Skeletal muscle satellite cell (primary cell): ENCODE data around the gene GJB3.

Source experiments
- H3K27me3 ChIP-seq: 2 replicates; pipeline ENCODE4 v1.7.0; 2013; ENCODE audit warnings: low read length; ENCODE audit not compliant: control insufficient read depth, insufficient read depth
- H3K36me3 ChIP-seq: 2 replicates; pipeline ENCODE4 v1.7.0; 2013; ENCODE audit warnings: mild to moderate bottlenecking, control low read depth, low read length; ENCODE audit not compliant: insufficient read depth
- H3K4me1 ChIP-seq: 2 replicates; pipeline ENCODE4 v1.7.0; 2013; ENCODE audit warnings: low read length; ENCODE audit not compliant: control insufficient read depth, insufficient read depth
- H3K4me2 ChIP-seq: 2 replicates; pipeline ENCODE4 v1.7.0; 2013; ENCODE audit warnings: mild to moderate bottlenecking, low read length
- H3K4me3 ChIP-seq: 2 replicates; pipeline ENCODE4 v1.7.0; 2013; ENCODE audit warnings: low read length
- H3K9ac ChIP-seq: 2 replicates; pipeline ENCODE4 v1.7.0; 2013; ENCODE audit warnings: mild to moderate bottlenecking, low read depth, low read length, moderate library complexity
- H3K9me3 ChIP-seq: replicated peaks from 2 replicates; pipeline ENCODE4 v1.7.0; 2013; ENCODE audit warnings: mild to moderate bottlenecking, control low read depth, low read length

GJB3 gene

GRCh38 chr1:34790985-34791384 lies 10.0 kb downstream of the GJB3 start:
- H3K27me3 ChIP-seq = peaks cover 26% of the 10 kb centered on the region

DNA sequence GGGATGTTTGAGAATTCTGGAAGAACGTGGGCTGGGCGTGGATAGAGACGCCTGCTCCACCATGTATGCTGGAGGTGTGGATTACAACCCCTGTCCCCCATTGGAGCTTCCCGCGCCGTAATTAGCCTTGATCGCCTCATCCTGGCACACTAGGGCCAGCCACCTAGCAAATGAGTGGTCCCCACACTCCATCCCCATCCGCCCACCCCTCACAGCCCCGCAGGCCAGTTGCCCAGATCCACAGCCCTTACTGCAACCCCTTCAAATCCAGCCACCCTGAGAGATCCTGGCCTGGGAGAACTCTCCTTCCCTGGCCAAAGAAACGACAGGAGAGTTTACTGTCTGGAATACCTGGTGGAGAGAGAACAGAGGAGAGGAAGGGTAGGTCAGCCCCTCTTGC lies 11.4 kb downstream of the GJB3 start:
- H3K4me3 ChIP-seq = no peak overlapping the region
- H3K4me1 ChIP-seq = no peaks in the 10 kb centered on the region
- peaks cover 26% of the 10 kb centered on the region for H3K27me3 ChIP-seq
- H3K9me3 ChIP-seq = no peaks in the 10 kb centered on the region
- no peaks in the 10 kb centered on the region for H3K36me3 ChIP-seq
- H3K9ac ChIP-seq = no peak overlapping the region
- H3K4me2 ChIP-seq = no peak overlapping the region

More at GRCh38 chr1:34790985-34791384, 10.0 kb downstream of the GJB3 start:
- no peaks in the 10 kb centered on the region for H3K9me3 ChIP-seq
- no peak overlapping the region for H3K9ac ChIP-seq
- H3K36me3 ChIP-seq = no peaks in the 10 kb centered on the region
- no peak overlapping the region for H3K4me2 ChIP-seq
- no peaks in the 10 kb centered on the region for H3K4me1 ChIP-seq
- no peak overlapping the region for H3K4me3 ChIP-seq

GRCh38 chr1:34792868-34793727 lies 12.1 kb downstream of the GJB3 start, which contains the start of gene GJA4:
TSS of gene GJA4 (plus strand) at chr1:34792999. CDS start at chr1:34794214, 1,215 bp downstream.
- Histone ChIP-seq H3K4me1 (no peaks in the 10 kb centered on the region), H3K9me3 (no peaks in the 10 kb centered on the region), H3K36me3 (no peaks in the 10 kb centered on the region), H3K27me3 (peaks cover 26% of the 10 kb centered on the region), H3K9ac (no peak within 1 kb of the TSS), H3K4me3 (no peak within 1 kb of the TSS), H3K4me2 (no peak within 1 kb of the TSS)

DNA sequence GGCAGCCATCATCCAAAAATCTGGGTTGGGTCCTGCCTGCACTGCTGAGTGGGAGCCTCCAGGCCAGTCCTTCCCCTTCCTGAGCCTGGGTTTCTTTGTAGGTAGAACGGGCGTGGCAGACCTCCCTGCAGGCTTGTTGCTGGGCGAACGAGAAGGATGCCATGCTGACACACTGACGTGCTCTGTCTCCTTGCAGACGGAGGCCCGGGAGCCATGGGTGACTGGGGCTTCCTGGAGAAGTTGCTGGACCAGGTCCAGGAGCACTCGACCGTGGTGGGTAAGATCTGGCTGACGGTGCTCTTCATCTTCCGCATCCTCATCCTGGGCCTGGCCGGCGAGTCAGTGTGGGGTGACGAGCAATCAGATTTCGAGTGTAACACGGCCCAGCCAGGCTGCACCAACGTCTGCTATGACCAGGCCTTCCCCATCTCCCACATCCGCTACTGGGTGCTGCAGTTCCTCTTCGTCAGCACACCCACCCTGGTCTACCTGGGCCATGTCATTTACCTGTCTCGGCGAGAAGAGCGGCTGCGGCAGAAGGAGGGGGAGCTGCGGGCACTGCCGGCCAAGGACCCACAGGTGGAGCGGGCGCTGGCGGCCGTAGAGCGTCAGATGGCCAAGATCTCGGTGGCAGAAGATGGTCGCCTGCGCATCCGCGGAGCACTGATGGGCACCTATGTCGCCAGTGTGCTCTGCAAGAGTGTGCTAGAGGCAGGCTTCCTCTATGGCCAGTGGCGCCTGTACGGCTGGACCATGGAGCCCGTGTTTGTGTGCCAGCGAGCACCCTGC lies 13.2 kb downstream of the GJB3 start:
- Histone ChIP-seq H3K4me3 (no peak overlapping the region), H3K27me3 (peaks cover 26% of the 10 kb centered on the region), H3K36me3 (no peaks in the 10 kb centered on the region), H3K4me1 (no peaks in the 10 kb centered on the region), H3K9me3 (no peaks in the 10 kb centered on the region), H3K4me2 (no peak overlapping the region), H3K9ac (no peak overlapping the region)

DNA sequence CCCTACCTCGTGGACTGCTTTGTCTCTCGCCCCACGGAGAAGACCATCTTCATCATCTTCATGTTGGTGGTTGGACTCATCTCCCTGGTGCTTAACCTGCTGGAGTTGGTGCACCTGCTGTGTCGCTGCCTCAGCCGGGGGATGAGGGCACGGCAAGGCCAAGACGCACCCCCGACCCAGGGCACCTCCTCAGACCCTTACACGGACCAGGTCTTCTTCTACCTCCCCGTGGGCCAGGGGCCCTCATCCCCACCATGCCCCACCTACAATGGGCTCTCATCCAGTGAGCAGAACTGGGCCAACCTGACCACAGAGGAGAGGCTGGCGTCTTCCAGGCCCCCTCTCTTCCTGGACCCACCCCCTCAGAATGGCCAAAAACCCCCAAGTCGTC lies 13.8 kb downstream of the GJB3 start:
- Histone ChIP-seq H3K27me3 (peaks cover 26% of the 10 kb centered on the region), H3K4me2 (no peak overlapping the region), H3K36me3 (no peaks in the 10 kb centered on the region), H3K4me3 (no peak overlapping the region), H3K9me3 (no peaks in the 10 kb centered on the region), H3K9ac (no peak overlapping the region), H3K4me1 (no peaks in the 10 kb centered on the region)

DNA sequence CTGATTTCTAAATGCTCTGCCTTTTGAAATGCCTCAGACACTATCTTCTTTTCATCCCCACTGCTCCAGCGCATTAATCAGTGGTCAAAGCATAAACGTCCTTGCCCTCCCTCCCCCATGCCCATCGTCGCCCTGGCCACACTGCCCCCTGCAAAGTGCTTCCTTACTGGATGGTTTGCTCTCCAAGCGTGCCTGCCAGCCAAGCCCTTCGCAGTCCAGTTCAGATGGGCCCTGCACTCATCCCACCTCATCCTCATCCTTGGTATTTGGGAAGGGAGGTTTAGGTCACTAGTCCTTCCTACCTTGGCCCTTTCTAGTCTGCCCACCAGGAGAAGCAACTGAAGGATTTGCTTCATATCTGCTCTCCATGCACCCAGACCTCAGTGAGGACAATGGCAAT lies 14.9 kb downstream of the GJB3 start:
- Histone ChIP-seq H3K9me3 (no peaks in the 10 kb centered on the region), H3K27me3 (peaks cover 26% of the 10 kb centered on the region), H3K4me1 (no peaks in the 10 kb centered on the region), H3K9ac (no peak overlapping the region), H3K36me3 (no peaks in the 10 kb centered on the region), H3K4me2 (no peak overlapping the region), H3K4me3 (no peak overlapping the region)

DNA sequence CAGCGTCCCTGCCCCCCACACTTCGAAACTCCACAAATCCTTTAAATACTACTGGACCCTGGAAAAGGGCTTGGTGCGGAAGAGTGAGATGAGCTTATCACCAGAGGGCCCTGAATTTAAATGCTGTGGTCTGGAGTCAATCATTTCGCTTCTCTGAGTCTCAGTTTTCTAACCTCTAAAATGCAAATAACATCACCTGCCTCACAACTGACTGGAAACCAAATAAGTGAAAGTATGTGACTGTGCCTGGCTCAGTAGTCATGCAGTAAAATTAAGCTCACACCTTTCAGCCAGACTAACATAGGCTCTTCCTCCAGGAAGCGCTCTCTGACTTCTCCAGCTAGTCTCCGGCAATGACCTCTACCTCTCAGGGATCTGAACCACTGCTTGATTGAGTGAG lies 16.0 kb downstream of the GJB3 start:
- Histone ChIP-seq H3K4me2 (no peak overlapping the region), H3K4me3 (no peak overlapping the region), H3K36me3 (no peaks in the 10 kb centered on the region), H3K4me1 (no peaks in the 10 kb centered on the region), H3K9me3 (no peaks in the 10 kb centered on the region), H3K27me3 (peaks cover 17% of the 10 kb centered on the region), H3K9ac (no peak overlapping the region)

- no peaks in the 10 kb centered on the region for H3K4me1 ChIP-seq
- no peaks in the 10 kb centered on the region for H3K36me3 ChIP-seq
- no peaks in the 10 kb centered on the region for H3K27me3 ChIP-seq
- H3K4me3 ChIP-seq = no peak overlapping the region
- no peak overlapping the region for H3K4me2 ChIP-seq
- H3K9me3 ChIP-seq = no peaks in the 10 kb centered on the region
- H3K9ac ChIP-seq = no peak overlapping the region
Observed at GRCh38 chr1:34800214-34800613, 19.2 kb downstream of the GJB3 start.

DNA sequence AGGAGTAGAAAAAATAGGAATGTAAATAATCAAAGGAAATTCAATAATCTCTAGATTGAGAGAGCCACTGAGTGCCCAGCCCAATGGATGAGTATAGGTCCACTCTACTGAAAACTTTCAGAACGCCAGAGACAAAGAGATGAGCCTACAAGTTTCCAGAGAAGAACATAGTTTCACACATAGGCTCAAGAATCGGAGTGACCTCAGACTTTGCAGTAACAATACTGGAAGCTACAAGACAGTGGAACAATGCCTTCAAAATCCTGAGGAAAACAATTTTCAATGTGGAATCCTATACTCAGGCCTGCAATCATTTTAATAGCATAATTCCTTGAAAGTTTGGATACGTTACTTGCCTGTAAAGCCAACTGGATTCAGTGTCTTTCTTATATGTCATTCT lies 22.8 kb downstream of the GJB3 start:
- no peaks in the 10 kb centered on the region for H3K9me3 ChIP-seq
- no peak overlapping the region for H3K4me3 ChIP-seq
- H3K4me1 ChIP-seq = no peaks in the 10 kb centered on the region
- H3K36me3 ChIP-seq = no peaks in the 10 kb centered on the region
- no peak overlapping the region for H3K9ac ChIP-seq
- H3K4me2 ChIP-seq = no peak overlapping the region
- no peaks in the 10 kb centered on the region for H3K27me3 ChIP-seq

DNA sequence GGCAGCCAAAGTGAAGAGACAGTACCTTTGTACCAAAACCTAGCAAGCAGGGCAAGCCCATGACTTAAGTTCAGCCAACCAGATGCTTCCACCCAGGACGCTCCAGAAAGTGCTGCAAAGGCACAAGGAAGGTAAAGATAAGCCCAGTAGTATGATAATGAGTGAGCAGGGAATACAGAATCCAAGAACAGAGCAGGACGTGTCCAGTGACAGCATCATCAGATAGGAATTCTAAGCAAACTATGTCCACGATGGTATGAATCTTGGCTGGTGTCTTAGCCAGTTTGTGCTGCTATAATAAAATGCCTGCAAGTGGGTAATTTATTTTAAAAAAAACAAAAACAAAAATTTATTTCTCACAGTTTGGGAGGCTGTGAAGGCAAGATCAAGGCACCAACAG lies 25.4 kb downstream of the GJB3 start:
- Histone ChIP-seq H3K9ac (no peak overlapping the region), H3K27me3 (no peaks in the 10 kb centered on the region), H3K36me3 (no peaks in the 10 kb centered on the region), H3K4me2 (no peak overlapping the region), H3K4me1 (no peaks in the 10 kb centered on the region), H3K4me3 (no peak overlapping the region), H3K9me3 (no peaks in the 10 kb centered on the region)

DNA sequence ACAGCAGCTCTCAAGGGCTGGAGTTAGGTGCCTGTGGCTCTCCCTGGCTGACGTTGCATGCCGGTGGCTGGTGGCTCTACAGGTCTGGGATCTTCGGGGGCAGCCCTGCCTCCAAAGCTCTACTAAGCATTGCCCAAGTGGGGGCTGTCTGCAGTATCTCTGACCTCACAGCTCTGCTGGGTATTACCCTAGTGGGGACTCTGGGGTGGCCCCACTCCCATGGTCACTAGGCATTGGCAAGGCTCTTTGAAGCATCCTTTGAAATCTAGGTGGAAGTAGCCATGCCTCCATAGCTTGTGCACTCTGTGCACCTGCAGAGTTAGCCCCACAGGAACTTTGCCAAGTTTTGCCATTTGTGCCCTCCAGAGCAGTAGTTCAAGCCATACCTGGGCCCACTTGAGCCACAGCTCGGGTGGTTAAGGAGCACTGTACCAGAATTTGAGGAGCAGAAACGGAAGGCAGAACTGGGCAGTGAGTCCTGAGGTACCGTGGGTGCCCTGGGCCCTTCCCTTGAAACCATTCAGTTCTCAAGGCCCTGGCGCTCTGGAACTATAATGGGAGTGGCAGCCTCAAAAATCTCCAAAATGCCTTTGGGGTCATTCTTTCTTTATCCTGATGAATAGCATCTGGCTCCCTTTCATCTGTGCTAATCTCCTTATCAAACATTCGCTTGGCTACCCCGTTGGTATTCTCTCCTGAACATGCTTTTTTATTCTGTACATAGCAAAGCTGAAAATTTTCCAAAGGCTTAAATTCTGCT lies 27.2 kb downstream of the GJB3 start:
- no peaks in the 10 kb centered on the region for H3K9me3 ChIP-seq
- H3K9ac ChIP-seq = no peak overlapping the region
- no peaks in the 10 kb centered on the region for H3K4me1 ChIP-seq
- H3K4me2 ChIP-seq = no peak overlapping the region
- H3K27me3 ChIP-seq = no peaks in the 10 kb centered on the region
- no peaks in the 10 kb centered on the region for H3K36me3 ChIP-seq
- no peak overlapping the region for H3K4me3 ChIP-seq
